Stomach (tissue), 4 donors: ENCODE measurements around the gene ITGB5.

Experiments
- EP300 ChIP-seq: sonication (generic); formaldehyde crosslinking; IDR thresholded peaks from one replicate; pipeline ENCODE4 v1.6.1; 2017; ENCODE audit warnings: antibody characterized with exemption
- POLR2A ChIP-seq, 4 donors: fragments of 450-650 bp; IDR thresholded peaks; one replicate each; pipeline ENCODE4 v1.6.1; 2016; ENCODE audit warnings: antibody characterized with exemption in 4 of 4, control low read depth in 2 of 4, mild to moderate bottlenecking in 1 of 4, moderate library complexity in 1 of 4
- POLR2AphosphoS5 ChIP-seq, 3 donors: sonication (generic); formaldehyde crosslinking; IDR thresholded peaks; one replicate each; pipeline ENCODE4 v1.6.1; 2016; ENCODE audit warnings: antibody characterized with exemption in 3 of 3
- TF ChIP-seq, protein P1 (sequence below), 7 experiments: fragments of 450-650 bp in 4 of 7; fragments of 200-600 bp in 3 of 7; sonication (generic) in 3 of 7; IDR thresholded peaks; one replicate each; pipeline ENCODE4 v1.5.1; 2016 to 2019; ENCODE audit warnings: antibody characterized with exemption in 7 of 7, control low read depth in 2 of 7, mild to moderate bottlenecking in 1 of 7

DNA sequence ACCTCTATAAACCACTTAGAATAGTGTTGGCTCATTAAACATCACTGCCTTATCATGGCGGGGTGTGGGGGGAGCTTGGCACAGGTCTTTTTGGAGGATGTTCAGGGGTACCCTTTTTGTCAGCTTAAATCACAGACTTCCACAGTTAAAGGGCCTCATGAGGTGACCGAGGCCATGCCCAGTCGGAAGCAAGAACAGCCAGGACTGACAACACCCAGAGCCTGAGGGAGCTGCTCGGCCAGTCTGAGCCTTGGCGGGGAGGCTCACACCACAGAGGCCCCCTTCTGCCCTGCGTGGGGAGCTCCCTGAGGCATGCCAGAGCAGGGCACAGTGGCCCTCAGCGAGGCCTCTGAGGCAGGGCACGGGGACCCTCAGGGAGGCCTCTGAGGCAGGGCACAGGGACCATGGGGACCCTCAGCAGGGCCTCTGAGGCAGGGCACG is 107.4 kb downstream of the ITGB5 start:
- no peak for TF ChIP-seq EP300
- TF ChIP-seq, protein P1, sequence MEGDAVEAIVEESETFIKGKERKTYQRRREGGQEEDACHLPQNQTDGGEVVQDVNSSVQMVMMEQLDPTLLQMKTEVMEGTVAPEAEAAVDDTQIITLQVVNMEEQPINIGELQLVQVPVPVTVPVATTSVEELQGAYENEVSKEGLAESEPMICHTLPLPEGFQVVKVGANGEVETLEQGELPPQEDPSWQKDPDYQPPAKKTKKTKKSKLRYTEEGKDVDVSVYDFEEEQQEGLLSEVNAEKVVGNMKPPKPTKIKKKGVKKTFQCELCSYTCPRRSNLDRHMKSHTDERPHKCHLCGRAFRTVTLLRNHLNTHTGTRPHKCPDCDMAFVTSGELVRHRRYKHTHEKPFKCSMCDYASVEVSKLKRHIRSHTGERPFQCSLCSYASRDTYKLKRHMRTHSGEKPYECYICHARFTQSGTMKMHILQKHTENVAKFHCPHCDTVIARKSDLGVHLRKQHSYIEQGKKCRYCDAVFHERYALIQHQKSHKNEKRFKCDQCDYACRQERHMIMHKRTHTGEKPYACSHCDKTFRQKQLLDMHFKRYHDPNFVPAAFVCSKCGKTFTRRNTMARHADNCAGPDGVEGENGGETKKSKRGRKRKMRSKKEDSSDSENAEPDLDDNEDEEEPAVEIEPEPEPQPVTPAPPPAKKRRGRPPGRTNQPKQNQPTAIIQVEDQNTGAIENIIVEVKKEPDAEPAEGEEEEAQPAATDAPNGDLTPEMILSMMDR (IDR thresholded peaks at IDR 0.05) = no peak
- TF ChIP-seq POLR2A (IDR thresholded peaks at IDR 0.05) = no peak
- TF ChIP-seq POLR2AphosphoS5 (IDR thresholded peaks at IDR 0.05) = no peak
